ENCODE results near the gene TMEM59L. TPM values are rescaled to one million over a fixed set of nuclear protein-coding genes. Genes with fewer than 3 reads are reported as not detected.
A peak's percentile ranks its signal among the peaks of the same experiment; 100 is the strongest.

Gene TMEM59L
- total RNA-seq, 2 donors from 2014 or later = not detected

DNA sequence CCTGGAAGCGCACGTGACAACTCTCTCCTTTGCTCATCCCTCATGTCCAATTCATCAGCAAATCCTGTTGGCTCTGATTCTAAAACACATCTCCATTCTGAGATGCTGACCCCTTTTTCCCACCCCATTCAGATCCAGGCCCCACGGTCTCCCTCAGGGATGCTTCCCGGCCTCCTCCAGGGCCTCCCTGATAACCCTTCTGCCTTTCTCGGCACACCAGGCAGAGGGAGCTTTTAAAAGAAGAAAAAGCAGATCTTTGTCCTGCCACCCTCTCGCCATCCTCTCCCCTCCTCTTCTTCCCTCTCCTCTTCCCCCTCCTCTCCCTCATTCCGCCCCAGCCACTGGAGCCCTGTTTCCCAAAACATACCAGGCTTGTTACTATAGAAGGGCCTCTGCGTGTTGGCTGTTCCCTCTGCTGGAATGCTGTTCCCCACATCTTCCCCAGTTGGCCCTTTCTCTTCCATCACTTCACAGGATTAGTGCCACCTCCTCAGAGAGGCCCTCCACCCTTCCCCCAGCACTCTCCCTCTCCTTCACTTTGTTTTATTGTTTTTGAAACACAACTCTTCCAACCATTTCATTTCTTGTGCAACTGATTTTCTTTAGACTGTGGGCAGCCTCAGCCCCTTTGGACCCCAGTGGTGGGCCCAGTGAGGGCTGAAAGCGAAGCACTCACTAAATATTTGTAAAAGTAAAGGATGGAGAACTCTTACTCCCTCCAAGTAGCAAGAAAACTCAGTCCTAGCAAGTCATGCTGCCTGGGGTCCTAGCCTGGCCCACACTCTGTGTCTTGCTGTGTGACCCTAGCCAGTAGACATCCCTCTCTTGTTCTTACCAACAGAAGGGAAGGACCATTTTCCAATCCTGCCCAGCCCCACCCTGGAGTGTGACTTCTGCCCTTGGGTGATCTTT is 3.6 kb upstream of the TMEM59L start:
- Mint-ChIP-seq H3K36me3 (no peaks in the 10 kb centered on the region), H3K27me3 (peaks cover 38 to 57% of the 10 kb centered on the region in 2 donors), H3K4me1 (ENCODE audit: low read depth in 2 of 2) (peaks cover 4 to 17% of the 10 kb centered on the region in 2 donors), H3K9me3 (no peaks in the 10 kb centered on the region), H3K27ac (no peak overlapping the region), H3K4me3 (no peak overlapping the region)
- DNase-seq (ENCODE audit: low spot score) (no peak), ATAC-seq (no peak)

DNA sequence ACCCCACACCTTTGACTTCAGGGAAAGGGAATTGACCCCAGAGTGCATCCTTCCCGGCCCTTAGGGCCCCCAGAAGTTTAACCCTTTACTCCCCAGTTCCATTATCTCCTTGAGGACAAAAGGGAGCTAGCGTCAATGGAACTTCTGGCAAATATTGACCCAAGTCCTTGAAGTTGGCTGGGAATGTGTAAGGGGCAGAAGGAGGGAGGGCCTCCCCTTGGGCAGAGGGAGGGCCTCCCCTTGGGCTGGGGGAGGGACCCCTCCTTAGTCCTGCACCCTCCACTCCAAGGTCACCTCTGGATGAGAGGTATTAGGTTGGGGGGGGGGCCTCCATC is 3.0 kb upstream of the TMEM59L start:
- H3K27ac Mint-ChIP-seq = no peak overlapping the region
- peaks cover 45 to 62% of the 10 kb centered on the region in 2 donors for H3K27me3 Mint-ChIP-seq
- ATAC-seq (no peak), DNase-seq (ENCODE audit: low spot score) (no peak)
- no peak overlapping the region for H3K4me3 Mint-ChIP-seq
- no peaks in the 10 kb centered on the region for H3K9me3 Mint-ChIP-seq
- no peaks in the 10 kb centered on the region for H3K36me3 Mint-ChIP-seq
- peaks cover 4 to 20% of the 10 kb centered on the region in 2 donors for H3K4me1 Mint-ChIP-seq (ENCODE audit: low read depth in 2 of 2)

DNA sequence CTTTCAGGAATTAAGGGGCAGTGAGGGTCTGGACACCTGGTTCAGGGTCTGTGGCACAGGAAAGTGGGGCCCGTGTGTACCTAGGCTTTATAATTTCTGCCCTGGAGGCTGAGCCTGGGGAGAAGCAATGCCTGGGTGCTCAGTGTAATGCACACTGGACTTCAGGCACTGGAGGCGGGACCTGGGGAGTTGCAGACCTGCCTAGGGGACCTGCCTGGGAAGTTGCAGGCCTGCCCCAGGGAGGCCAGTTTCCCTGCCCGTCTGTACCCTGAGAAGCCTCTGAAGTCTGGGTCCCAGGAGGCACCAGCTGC is 2.5 kb upstream of the TMEM59L start:
- peaks cover 4 to 20% of the 10 kb centered on the region in 2 donors for H3K4me1 Mint-ChIP-seq (ENCODE audit: low read depth in 2 of 2)
- H3K27ac Mint-ChIP-seq = no peak overlapping the region
- H3K9me3 Mint-ChIP-seq = no peaks in the 10 kb centered on the region
- H3K36me3 Mint-ChIP-seq = no peaks in the 10 kb centered on the region
- H3K27me3 Mint-ChIP-seq = peaks cover 46 to 62% of the 10 kb centered on the region in 2 donors
- ATAC-seq (no peak), DNase-seq (ENCODE audit: low spot score) (no peak)
- no peak overlapping the region for H3K4me3 Mint-ChIP-seq

DNA sequence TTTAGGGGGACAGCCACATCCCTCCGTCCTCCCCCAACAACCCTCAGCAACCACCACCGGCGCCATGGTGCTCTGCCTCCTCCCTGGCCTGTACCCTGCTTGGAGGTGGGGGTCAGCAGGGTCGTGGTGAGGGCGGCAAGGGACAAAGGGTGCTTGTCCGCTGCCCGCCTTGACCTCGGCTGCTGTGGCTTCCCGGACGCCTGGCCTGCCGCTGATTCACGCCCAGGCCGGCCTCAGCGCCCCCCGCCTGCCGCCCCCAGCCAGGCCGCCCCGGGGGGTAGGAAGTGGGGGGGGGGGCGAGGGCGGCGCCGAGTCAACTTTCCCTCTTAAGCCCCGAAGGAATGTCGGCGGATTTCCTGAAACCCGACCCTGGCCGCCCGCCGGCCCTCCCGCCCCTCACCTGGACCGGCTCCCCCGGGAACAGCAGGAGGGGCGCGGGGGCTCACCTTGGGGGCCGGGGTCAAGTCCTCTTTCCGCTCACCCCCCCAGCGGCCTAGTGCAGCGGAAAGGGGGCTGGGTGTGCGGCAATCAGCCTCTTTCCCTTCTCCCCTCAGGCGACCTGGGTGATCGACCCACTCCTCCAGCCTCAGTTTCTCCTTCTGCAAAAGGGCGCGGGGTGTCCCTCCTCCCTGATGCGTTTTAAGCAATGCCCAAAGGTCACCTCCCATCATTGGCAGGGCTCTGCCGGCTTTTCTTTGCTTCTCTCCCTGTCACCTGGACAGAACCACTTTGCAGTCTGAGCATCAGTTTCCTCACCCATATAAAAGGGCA is 1.9 kb upstream of the TMEM59L start:
- H3K4me1 Mint-ChIP-seq (ENCODE audit: low read depth in 2 of 2) = peaks cover 4 to 17% of the 10 kb centered on the region in 2 donors
- no peak overlapping the region for H3K27ac Mint-ChIP-seq
- no peaks in the 10 kb centered on the region for H3K36me3 Mint-ChIP-seq
- H3K27me3 Mint-ChIP-seq = peaks cover 44 to 60% of the 10 kb centered on the region in 2 donors
- ATAC-seq (no peak), DNase-seq (ENCODE audit: low spot score) (no peak)
- no peak overlapping the region for H3K4me3 Mint-ChIP-seq
- no peaks in the 10 kb centered on the region for H3K9me3 Mint-ChIP-seq

DNA sequence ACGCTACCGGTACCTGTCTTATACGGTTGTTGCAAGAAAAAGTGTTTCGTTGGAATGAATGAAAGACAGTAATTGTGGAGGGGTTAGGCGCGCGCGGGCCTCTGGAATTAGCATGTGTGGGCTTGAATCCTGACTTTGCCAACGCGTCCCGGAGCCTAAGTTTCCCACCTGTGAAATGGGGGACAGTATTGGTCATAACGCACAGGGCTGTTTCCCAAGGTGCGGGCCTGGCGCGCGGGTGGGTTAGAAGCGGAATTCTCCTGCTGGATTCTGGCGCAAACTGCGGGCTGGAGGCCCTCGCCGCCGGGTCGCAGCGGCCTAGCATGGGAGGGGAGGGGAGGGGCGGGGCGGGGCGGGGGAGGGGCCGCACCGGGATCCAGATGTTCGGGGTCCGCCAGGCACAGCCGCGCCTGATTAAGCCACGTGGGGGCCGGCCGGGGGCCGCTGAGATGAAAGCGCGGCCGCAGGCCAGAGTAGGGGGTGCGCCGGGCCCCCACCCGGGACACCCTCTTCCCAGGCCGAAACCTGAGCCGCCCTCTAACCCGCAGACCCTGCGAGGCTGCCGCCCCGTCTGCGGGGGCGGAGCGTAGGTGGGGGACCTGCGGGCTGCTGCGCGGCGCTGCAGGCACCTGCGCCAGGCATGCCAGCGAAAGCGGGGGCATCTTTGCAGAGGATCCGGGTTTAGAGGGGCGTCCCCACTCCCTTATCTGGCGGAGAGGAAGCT is 1.2 kb upstream of the TMEM59L start:
- H3K27ac Mint-ChIP-seq = no peak overlapping the region
- DNase-seq (ENCODE audit: low spot score) (no peak), ATAC-seq (no peak)
- H3K4me1 Mint-ChIP-seq (ENCODE audit: low read depth in 2 of 2) = peaks cover 4 to 17% of the 10 kb centered on the region in 2 donors
- no peaks in the 10 kb centered on the region for H3K36me3 Mint-ChIP-seq
- H3K4me3 Mint-ChIP-seq = no peak overlapping the region
- H3K27me3 Mint-ChIP-seq = peaks cover 44 to 60% of the 10 kb centered on the region in 2 donors
- H3K9me3 Mint-ChIP-seq = no peaks in the 10 kb centered on the region

DNA sequence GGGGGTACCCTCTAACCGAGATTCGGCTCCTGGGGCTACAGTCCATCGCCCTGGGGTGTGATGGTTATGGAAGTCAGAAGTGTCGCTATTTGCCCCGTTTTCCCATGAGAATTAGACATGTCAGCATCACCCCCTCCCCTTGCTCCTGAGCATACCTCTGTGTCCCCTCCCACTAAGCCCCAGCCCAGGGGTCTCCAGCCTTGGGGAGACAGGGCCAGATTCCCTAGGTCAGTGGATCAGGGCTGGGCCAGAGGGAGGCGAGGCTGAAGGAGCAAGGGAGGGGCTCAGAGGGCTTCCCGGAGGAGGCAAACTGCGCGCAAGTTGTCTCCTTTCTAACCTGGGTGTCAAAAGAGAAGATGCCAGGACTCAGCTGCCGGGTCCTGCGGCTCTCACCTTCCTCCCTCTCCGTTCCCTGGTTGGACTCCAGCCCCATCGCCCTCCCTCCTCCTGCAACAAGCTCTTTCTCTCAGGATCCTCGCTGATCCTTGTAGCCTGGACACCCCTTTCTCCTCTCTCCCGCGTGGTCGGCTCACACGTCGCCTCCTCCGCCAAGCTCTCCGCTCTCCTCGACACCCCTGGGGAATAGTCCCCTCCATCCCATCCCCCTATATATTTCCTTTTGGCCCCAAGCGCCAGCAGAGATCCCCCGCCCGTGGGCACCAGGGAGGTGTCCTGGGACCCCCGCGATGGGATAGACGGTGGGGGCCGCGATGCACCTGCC is 459 bp upstream of the TMEM59L start:
- peak overlapping the region; percentile 56 for H3K4me3 Mint-ChIP-seq
- no peaks in the 10 kb centered on the region for H3K36me3 Mint-ChIP-seq
- H3K9me3 Mint-ChIP-seq = no peaks in the 10 kb centered on the region
- DNase-seq (ENCODE audit: low spot score) (no peak), ATAC-seq (no peak)
- H3K27ac Mint-ChIP-seq = no peak overlapping the region
- peaks cover 44 to 60% of the 10 kb centered on the region in 2 donors for H3K27me3 Mint-ChIP-seq
- peaks cover 4 to 17% of the 10 kb centered on the region in 2 donors for H3K4me1 Mint-ChIP-seq (ENCODE audit: low read depth in 2 of 2)

- peaks cover 35 to 49% of the 10 kb centered on the region in 2 donors for H3K27me3 Mint-ChIP-seq
- ATAC-seq (no peak), DNase-seq (ENCODE audit: low spot score) (no peak)
- H3K4me1 Mint-ChIP-seq (ENCODE audit: low read depth in 2 of 2) = peaks cover 4 to 14% of the 10 kb centered on the region in 2 donors
- no peaks in the 10 kb centered on the region for H3K36me3 Mint-ChIP-seq
- no peak overlapping the region for H3K27ac Mint-ChIP-seq
- H3K9me3 Mint-ChIP-seq = no peaks in the 10 kb centered on the region
- H3K4me3 Mint-ChIP-seq = peak overlapping the region; percentile 17
These were observed 1.0 kb downstream of the TMEM59L start for GRCh38 chr19:18613589-18614234.

DNA sequence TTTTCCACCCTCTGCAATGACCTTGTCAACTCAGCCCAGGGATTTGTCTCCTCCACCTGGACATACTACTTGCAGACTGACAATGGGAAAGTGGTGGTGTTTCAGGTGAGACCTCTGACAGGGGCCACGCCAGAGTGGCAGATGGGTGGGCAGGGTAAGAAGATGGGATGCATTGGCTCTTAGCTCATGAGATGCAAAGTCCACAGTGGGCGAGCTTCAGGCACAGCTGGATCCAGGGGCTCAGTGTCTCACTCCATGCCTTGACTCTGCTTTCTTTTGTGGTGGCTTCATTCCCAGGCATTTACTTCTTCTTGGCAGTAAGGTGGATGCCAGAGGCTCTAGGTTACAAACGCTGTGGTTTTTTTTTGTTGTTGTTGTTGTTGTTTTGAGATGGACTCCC is 3.4 kb downstream of the TMEM59L start:
- ATAC-seq = no peak
- H3K27ac Mint-ChIP-seq = no peak overlapping the region
- DNase-seq (ENCODE audit: low spot score) = no peak
- H3K9me3 Mint-ChIP-seq = no peaks in the 10 kb centered on the region
- peaks cover 2 to 13% of the 10 kb centered on the region in 2 donors for H3K4me1 Mint-ChIP-seq (ENCODE audit: low read depth in 2 of 2)
- H3K4me3 Mint-ChIP-seq = no peak overlapping the region
- peaks cover 24 to 36% of the 10 kb centered on the region in 2 donors for H3K27me3 Mint-ChIP-seq
- H3K36me3 Mint-ChIP-seq = no peaks in the 10 kb centered on the region

GRCh38 chr19:18617562-18617961 is 4.9 kb downstream of the TMEM59L start:
- DNase-seq (ENCODE audit: low spot score) = no peak
- Mint-ChIP-seq H3K36me3 (no peaks in the 10 kb centered on the region), H3K27me3 (peaks cover 15 to 26% of the 10 kb centered on the region in 2 donors), H3K4me3 (no peak overlapping the region), H3K9me3 (no peaks in the 10 kb centered on the region), H3K4me1 (ENCODE audit: low read depth in 2 of 2) (peaks cover 0 to 7% of the 10 kb centered on the region in 2 donors), H3K27ac (no peak overlapping the region)
- ATAC-seq = no peak

DNA sequence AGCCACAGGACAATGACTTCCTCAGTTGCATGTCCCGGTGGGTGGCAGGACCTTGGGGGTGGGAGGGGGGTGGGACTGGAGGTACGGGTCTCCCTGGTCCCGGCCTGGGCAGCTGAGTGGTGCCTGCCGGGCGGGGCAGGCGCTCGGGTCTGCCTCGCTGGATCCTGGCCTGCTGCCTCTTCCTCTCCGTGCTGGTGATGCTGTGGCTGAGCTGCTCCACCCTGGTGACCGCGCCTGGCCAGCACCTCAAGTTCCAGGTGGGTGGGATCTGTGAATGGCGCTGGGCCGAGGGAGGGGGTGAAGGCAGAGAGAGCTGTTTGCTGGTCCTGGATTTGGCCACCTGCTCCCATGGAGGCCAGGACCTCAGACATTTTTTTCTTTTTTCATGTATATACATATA is 5.6 kb downstream of the TMEM59L start:
- H3K27ac Mint-ChIP-seq = no peak overlapping the region
- no peak overlapping the region for H3K4me3 Mint-ChIP-seq
- H3K4me1 Mint-ChIP-seq (ENCODE audit: low read depth in 2 of 2) = peaks cover 0 to 6% of the 10 kb centered on the region in 2 donors
- H3K9me3 Mint-ChIP-seq = no peaks in the 10 kb centered on the region
- no peaks in the 10 kb centered on the region for H3K36me3 Mint-ChIP-seq
- H3K27me3 Mint-ChIP-seq = peaks cover 13 to 23% of the 10 kb centered on the region in 2 donors
- ATAC-seq (no peak), DNase-seq (ENCODE audit: low spot score) (no peak)

DNA sequence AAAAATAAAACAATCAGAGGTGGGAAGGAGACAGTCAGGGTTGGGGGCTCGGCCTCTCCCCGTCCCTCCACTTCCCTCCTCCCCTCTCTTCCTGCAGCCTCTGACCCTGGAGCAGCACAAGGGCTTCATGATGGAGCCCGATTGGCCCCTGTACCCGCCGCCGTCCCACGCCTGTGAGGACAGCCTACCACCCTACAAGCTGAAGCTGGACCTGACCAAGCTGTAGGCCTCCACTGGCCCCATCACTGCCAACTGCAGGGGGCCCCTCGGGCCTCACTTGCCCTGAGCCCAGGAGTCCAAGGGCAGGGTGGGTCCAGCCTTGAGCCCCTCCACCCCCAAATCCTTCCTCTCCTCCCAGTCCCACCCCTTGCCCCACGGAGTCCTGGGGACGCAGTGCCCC is 7.6 kb downstream of the TMEM59L start:
- DNase-seq (ENCODE audit: low spot score) (no peak), ATAC-seq (peak in 1 of 2 donors; percentile 36)
- Mint-ChIP-seq H3K4me3 (no peak overlapping the region), H3K4me1 (ENCODE audit: low read depth in 2 of 2) (no peaks in the 10 kb centered on the region), H3K27me3 (peaks cover 0 to 2% of the 10 kb centered on the region in 2 donors), H3K9me3 (no peaks in the 10 kb centered on the region), H3K27ac (no peak overlapping the region), H3K36me3 (no peaks in the 10 kb centered on the region)

DNA sequence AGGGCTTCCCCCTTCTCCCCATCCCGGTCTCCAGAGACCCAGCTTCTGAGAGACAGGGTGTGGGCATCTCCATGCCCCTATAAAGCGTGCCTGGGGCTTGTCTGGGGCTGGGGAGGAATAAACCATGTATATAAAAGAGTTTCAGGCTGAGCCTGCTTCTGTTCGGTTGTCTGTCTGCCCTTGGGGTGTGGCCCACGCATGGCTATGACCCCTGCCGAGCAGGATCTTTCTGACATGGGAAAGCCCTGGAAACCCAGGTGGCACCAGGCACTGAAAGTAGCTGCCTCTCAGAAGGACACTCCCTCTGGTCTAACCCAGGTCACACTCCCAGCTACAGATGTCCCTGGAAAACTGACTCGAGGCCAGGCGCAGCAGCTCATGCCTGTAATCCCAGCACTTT is 8.2 kb downstream of the TMEM59L start:
- H3K4me3 Mint-ChIP-seq = no peak overlapping the region
- H3K4me1 Mint-ChIP-seq (ENCODE audit: low read depth in 2 of 2) = no peaks in the 10 kb centered on the region
- H3K9me3 Mint-ChIP-seq = no peaks in the 10 kb centered on the region
- no peak overlapping the region for H3K27ac Mint-ChIP-seq
- H3K27me3 Mint-ChIP-seq = no peaks in the 10 kb centered on the region
- DNase-seq (ENCODE audit: low spot score) = no peak
- peak in 1 of 2 donors; percentile 22 for ATAC-seq
- H3K36me3 Mint-ChIP-seq = no peaks in the 10 kb centered on the region

- Mint-ChIP-seq H3K4me1 (ENCODE audit: low read depth in 2 of 2) (no peaks in the 10 kb centered on the region), H3K4me3 (no peak overlapping the region), H3K27me3 (peaks cover 4 to 6% of the 10 kb centered on the region in 2 donors), H3K9me3 (no peaks in the 10 kb centered on the region), H3K27ac (no peak overlapping the region), H3K36me3 (no peaks in the 10 kb centered on the region)
- ATAC-seq (no peak), DNase-seq (ENCODE audit: low spot score) (no peak)
These were observed 14.2 kb downstream of the TMEM59L start for GRCh38 chr19:18626906-18627305.

Measured in natural killer cell treated with Interleukin-12 subunit alpha and Interleukin-12 subunit beta and Interleukin-15 and Interleukin-18, amount 100 ng/mL, for 72 hours (primary cell).